Activated naive CD4-positive, alpha-beta T cell treated with Interleukin-2 at 50 U/mL for 16 hours (primary cell): ENCODE data around the gene S100A7A.

Experiments
- DNase-seq: peaks from one replicate; pipeline ENCODE4 v3.0.0-alpha.2; 2020

Gene S100A7A

GRCh38 chr1:153465811-153466636, 49.7 kb downstream of the S100A7A start:
- peak; percentile 71 for DNase-seq

GRCh38 chr1:153466908-153467307, 50.6 kb downstream of the S100A7A start:
- no peak for DNase-seq

- DNase-seq: no peak
Measured at GRCh38 chr1:153470707-153471106, 54.4 kb downstream of the S100A7A start.
